GM23338 (cell line): ENCODE measurements around the gene SLC9A1. TPM values are rescaled to one million over a fixed set of nuclear protein-coding genes. Genes with fewer than 3 reads are reported as not detected.

ENCODE experiments used
- ATAC-seq: fragments of 200-7000 bp; cut with Tn5 transposase; 3 replicates; pipeline ENCODE4 v1.9.1; 2020
- DNase-seq: peaks from one replicate; pipeline ENCODE4 v3.0.0-alpha.2; 2015; ENCODE audit warnings: low spot score
- H2AFZ ChIP-seq: fragments of 200-600 bp; sonication (generic); 2 replicates; pipeline ENCODE4 v1.8.0; 2016; ENCODE audit warnings: antibody characterized with exemption, mild to moderate bottlenecking, moderate library complexity
- H3F3A ChIP-seq: fragments of 200-600 bp; sonication (generic); replicated peaks from 2 replicates; pipeline ENCODE4 v1.8.0; 2017; ENCODE audit warnings: antibody characterized with exemption, mixed run types, low read depth
- H3K27ac ChIP-seq: fragments of 200-600 bp; sonication (generic); 2 replicates; pipeline ENCODE4 v1.6.1; 2016; ENCODE audit warnings: low read depth
- H3K27me3 ChIP-seq: fragments of 200-600 bp; sonication (generic); 2 replicates; pipeline ENCODE4 v1.8.0; 2016; ENCODE audit warnings: mild to moderate bottlenecking, mixed run types, moderate library complexity; ENCODE audit not compliant: insufficient read depth
- H3K36me3 ChIP-seq: fragments of 200-600 bp; sonication (generic); 2 replicates; pipeline ENCODE4 v1.8.0; 2016; ENCODE audit warnings: mild to moderate bottlenecking; ENCODE audit not compliant: insufficient read depth
- H3K4me1 ChIP-seq: fragments of 200-600 bp; sonication (generic); 2 replicates; pipeline ENCODE4 v1.8.0; 2016; ENCODE audit warnings: mild to moderate bottlenecking, moderate library complexity; ENCODE audit not compliant: insufficient read depth
- H3K4me2 ChIP-seq: fragments of 200-600 bp; sonication (generic); 2 replicates; pipeline ENCODE4 v1.7.1; 2017; ENCODE audit warnings: mixed run types
- H3K4me3 ChIP-seq: fragments of 200-600 bp; sonication (generic); 2 replicates; pipeline ENCODE4 v1.6.1; 2016; ENCODE audit warnings: mixed run types
- H3K79me2 ChIP-seq: fragments of 200-600 bp; sonication (generic); replicated peaks from 2 replicates; pipeline ENCODE4 v1.8.0; 2017; ENCODE audit warnings: mild to moderate bottlenecking; ENCODE audit not compliant: insufficient read depth
- H3K9me2 ChIP-seq: fragments of 200-600 bp; sonication (generic); 2 replicates; pipeline ENCODE4 v1.8.0; 2017; ENCODE audit not compliant: insufficient read depth
- H4K20me1 ChIP-seq: fragments of 200-600 bp; sonication (generic); replicated peaks from 2 replicates; pipeline ENCODE4 v1.8.0; 2017; ENCODE audit warnings: mild to moderate bottlenecking; ENCODE audit not compliant: insufficient read depth
- H3K27ac Mint-ChIP-seq: 2 replicates; pipeline ENCODE4 v1.8.0; 2020; ENCODE audit warnings: inconsistent platforms, mild to moderate bottlenecking, moderate library complexity, mixed read lengths
- H3K27me3 Mint-ChIP-seq: 3 replicates; pipeline ENCODE4 v1.8.0; 2022; ENCODE audit warnings: low read depth, mild to moderate bottlenecking, moderate library complexity, mixed read lengths, inconsistent platforms; ENCODE audit not compliant: insufficient read depth, poor library complexity
- H3K36me3 Mint-ChIP-seq: 3 replicates; pipeline ENCODE4 v1.8.0; 2021; ENCODE audit warnings: low read depth, mild to moderate bottlenecking, inconsistent platforms, moderate library complexity, mixed read lengths
- H3K4me1 Mint-ChIP-seq: 3 replicates; pipeline ENCODE4 v1.8.0; 2020; ENCODE audit warnings: mild to moderate bottlenecking, inconsistent platforms, mixed read lengths
- H3K4me3 Mint-ChIP-seq: 3 replicates; pipeline ENCODE4 v1.8.0; 2021; ENCODE audit warnings: moderate library complexity, mild to moderate bottlenecking, inconsistent platforms, mixed read lengths
- H3K9me3 Mint-ChIP-seq: 3 replicates; pipeline ENCODE4 v1.8.0; 2020; ENCODE audit warnings: moderate library complexity, mild to moderate bottlenecking, inconsistent platforms, mixed read lengths
- CTCF ChIP-seq, 2 experiments: fragments of 200-600 bp in 1 of 2; sonication (generic) in 1 of 2; conservative IDR thresholded peaks; 2 replicates each; pipeline versions ENCODE4 v1.5.1 to v1.6.1; 2016 to 2017; ENCODE audit warnings: antibody characterized with exemption in 2 of 2, low read depth in 2 of 2, mild to moderate bottlenecking in 2 of 2, moderate library complexity in 1 of 2
- ETS1 ChIP-seq: IDR thresholded peaks from 2 replicates; pipeline ENCODE4 v1.6.1; 2016; ENCODE audit warnings: antibody characterized with exemption
- JUNB ChIP-seq: IDR thresholded peaks from one replicate; pipeline ENCODE4 v1.6.1; 2016; ENCODE audit warnings: antibody characterized with exemption; ENCODE audit not compliant: unreplicated experiment
- REST ChIP-seq: IDR thresholded peaks from one replicate; pipeline ENCODE4 v1.6.1; 2018; ENCODE audit warnings: antibody characterized with exemption; ENCODE audit not compliant: unreplicated experiment
- polyA plus RNA-seq: library from polyadenylated mRNA; unstranded; fragments of >200 nt; fragmentation: Nextera tagmentation; extraction: Ambion mirVana; gene quantifications from 2 replicates; pipeline ENCODE4 v1.2.1, GENCODE V29; 2016
- total RNA-seq: library from RNA; depleted of rRNA; stranded (reverse); fragments of >200 nt; shearing (Covaris generic); gene quantifications from 2 replicates; pipeline ENCODE4 v1.2.3, GENCODE V29; 2014

Gene SLC9A1
- total and polyA plus RNA-seq, 2 experiments from 2014 or later: 10.4 to 22.3 TPM

GRCh38 chr1:27070390-27071048 lies 84.4 kb downstream of the SLC9A1 start:
- no peak overlapping the region for H3K27ac ChIP-seq
- peak; percentile 72 for DNase-seq
- peak; percentile 81 for ATAC-seq

GRCh38 chr1:27068922-27069321 lies 86.0 kb downstream of the SLC9A1 start:
- Mint-ChIP-seq H3K9me3 (peaks cover 8% of the 10 kb centered on the region; the same call in 2 of the 3 replicates), H3K27ac (no peak overlapping the region), H3K27me3 (peaks cover 8% of the 10 kb centered on the region), H3K36me3 (peaks cover 7% of the 10 kb centered on the region), H3K4me3 (no peak overlapping the region), H3K4me1 (peaks cover 11% of the 10 kb centered on the region; the same call in 2 of the 3 replicates)
- no peak overlapping the region for H3K4me2 ChIP-seq
- H3K27me3 ChIP-seq: no peaks in the 10 kb centered on the region
- no peaks in the 10 kb centered on the region for H3K79me2 ChIP-seq
- H3K4me1 ChIP-seq: no peaks in the 10 kb centered on the region
- no peaks in the 10 kb centered on the region for H3K9me2 ChIP-seq
- no peak overlapping the region for H3K27ac ChIP-seq
- H3K36me3 ChIP-seq: no peaks in the 10 kb centered on the region
- no peak overlapping the region for H2AFZ ChIP-seq
- ATAC-seq (no peak), DNase-seq (no peak)
- H4K20me1 ChIP-seq: no peaks in the 10 kb centered on the region
- H3F3A ChIP-seq: 0 out of 2 replicates have a peak, but pooled peaks cover 3% of the 10 kb centered on the region
- no peak overlapping the region for H3K4me3 ChIP-seq
- TF ChIP-seq JUNB (no peak), CTCF (conservative IDR thresholded peaks at IDR 0.05; ENCODE audit: low read depth in 2 of 2) (no peak), ETS1 (no peak), REST (no peak)

More at GRCh38 chr1:27070390-27071048, 84.4 kb downstream of the SLC9A1 start:
- Mint-ChIP-seq H3K4me1 (peaks cover 11% of the 10 kb centered on the region; the same call in 2 of the 3 replicates), H3K27ac (no peak overlapping the region), H3K36me3 (peaks cover 6% of the 10 kb centered on the region), H3K27me3 (peaks cover 8% of the 10 kb centered on the region), H3K9me3 (peaks cover 6% of the 10 kb centered on the region; the same call in 2 of the 3 replicates), H3K4me3 (no peak overlapping the region)
- no peaks in the 10 kb centered on the region for H3K27me3 ChIP-seq
- H3K79me2 ChIP-seq: no peaks in the 10 kb centered on the region
- H3K4me3 ChIP-seq: no peak overlapping the region
- H3K4me1 ChIP-seq: no peaks in the 10 kb centered on the region
- TF ChIP-seq ETS1 (no peak), CTCF (conservative IDR thresholded peaks at IDR 0.05; ENCODE audit: low read depth in 2 of 2) (peak; percentile 37 to 76)
- H3F3A ChIP-seq: 0 out of 2 replicates have a peak, but pooled peaks cover 3% of the 10 kb centered on the region
- H3K4me2 ChIP-seq: no peak overlapping the region
- no peaks in the 10 kb centered on the region for H3K36me3 ChIP-seq
- no peaks in the 10 kb centered on the region for H3K9me2 ChIP-seq
- no peaks in the 10 kb centered on the region for H4K20me1 ChIP-seq
- peak overlapping the region; percentile 66; the same call in 1 of the 2 replicates for H2AFZ ChIP-seq
